CD4-positive, alpha-beta T cell treated with Interleukin-12 subunit alpha and Interleukin-12 subunit beta, for 1 hour (primary cell): Measurements from ENCODE around the gene ANGPTL4.

ENCODE experiments used
- DNase-seq: peaks from one replicate; pipeline ENCODE4 v3.0.0-alpha.2; 2020

ANGPTL4 gene

GRCh38 chr19:8421484-8422461 lies 57.8 kb downstream of the ANGPTL4 start:
- DNase-seq, result no peak

GRCh38 chr19:8423817-8424223 lies 59.9 kb downstream of the ANGPTL4 start:
- DNase-seq, result no peak
